Measurements from ENCODE around the gene PPM1M.

DNA sequence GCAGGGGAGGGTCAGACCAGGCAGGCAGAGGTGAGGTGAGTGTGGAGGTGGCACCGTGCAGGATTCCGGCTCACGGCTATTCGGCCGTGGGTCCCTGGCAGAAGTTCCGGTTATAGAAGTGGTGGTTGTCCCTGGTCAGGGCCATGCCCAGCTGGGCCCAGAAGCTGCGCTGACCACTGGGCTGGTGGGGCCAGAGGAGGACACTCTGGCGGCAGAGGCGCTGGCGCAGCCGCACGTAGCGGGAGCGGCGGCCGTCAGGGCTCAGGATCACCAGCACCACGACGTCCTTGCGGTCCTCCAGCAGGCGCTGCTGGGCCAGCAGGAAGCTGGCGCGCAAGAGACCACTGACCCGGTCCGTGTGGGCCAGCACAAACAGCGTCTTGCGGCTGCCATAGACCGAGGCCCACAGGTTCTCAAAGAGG is 24.4 kb upstream of the PPM1M start:
- TF ChIP-seq POLR2A (IDR thresholded peaks at IDR 0.05): no peak
- TF ChIP-seq, protein P1, sequence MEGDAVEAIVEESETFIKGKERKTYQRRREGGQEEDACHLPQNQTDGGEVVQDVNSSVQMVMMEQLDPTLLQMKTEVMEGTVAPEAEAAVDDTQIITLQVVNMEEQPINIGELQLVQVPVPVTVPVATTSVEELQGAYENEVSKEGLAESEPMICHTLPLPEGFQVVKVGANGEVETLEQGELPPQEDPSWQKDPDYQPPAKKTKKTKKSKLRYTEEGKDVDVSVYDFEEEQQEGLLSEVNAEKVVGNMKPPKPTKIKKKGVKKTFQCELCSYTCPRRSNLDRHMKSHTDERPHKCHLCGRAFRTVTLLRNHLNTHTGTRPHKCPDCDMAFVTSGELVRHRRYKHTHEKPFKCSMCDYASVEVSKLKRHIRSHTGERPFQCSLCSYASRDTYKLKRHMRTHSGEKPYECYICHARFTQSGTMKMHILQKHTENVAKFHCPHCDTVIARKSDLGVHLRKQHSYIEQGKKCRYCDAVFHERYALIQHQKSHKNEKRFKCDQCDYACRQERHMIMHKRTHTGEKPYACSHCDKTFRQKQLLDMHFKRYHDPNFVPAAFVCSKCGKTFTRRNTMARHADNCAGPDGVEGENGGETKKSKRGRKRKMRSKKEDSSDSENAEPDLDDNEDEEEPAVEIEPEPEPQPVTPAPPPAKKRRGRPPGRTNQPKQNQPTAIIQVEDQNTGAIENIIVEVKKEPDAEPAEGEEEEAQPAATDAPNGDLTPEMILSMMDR (IDR thresholded peaks at IDR 0.05): no peak

All from stomach (tissue), 4 donors.